NB4 (cell line): ENCODE data around the gene AKR1B1.

Source experiments
- CTCF ChIP-seq: IDR thresholded peaks from one replicate; pipeline ENCODE4 v1.5.1; 2012; ENCODE audit warnings: low read depth, low read length
- MYC ChIP-seq: IDR thresholded peaks from 2 replicates; pipeline ENCODE4 v1.6.1; 2011; ENCODE audit warnings: low read depth, low read length

- TF ChIP-seq CTCF (no peak), MYC (no peak)
Measured at GRCh38 chr7:134441264-134441663, 17.6 kb downstream of the AKR1B1 start.
